Fibroblast of skin of scalp (primary cell): Measurements from ENCODE around the gene KRTAP10-3.

Experiments used
- DNase-seq: peaks from one replicate; pipeline ENCODE4 v3.0.0-alpha.2; 2013

The KRTAP10-3 gene

DNA sequence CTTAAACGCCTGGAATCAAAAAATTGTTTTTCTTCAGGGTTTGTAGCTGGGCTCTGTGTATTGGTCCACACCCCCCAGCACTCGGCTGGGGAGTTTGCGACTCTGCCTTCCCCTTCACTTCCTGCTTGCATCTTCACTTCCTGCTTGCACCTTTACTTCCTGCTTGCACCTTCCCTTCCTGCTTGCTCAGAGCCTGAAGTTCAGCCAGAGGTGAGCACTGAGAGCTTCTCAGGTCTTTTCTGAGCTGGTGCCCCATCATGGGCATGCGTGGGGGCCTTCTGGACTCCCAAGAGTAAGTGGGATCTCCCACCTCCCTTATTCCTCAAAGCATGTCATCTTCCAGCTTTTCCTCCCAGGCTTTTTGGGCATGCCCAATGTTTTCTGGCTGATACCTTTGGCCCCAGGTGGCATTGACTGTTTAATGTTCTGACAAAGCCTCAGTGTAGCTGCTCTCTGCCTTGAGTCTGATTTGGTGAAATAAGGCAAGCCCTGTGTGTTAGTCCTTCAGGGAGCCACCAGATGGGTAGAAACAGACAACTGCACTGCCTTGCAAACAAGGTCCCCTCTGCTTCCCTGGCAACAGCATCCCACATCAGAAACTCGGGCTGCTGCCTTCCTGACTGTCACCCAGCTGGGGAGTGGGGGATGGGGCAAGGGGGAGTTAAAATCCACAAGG, 10.8 kb downstream of the KRTAP10-3 start:
- DNase-seq = no peak

DNA sequence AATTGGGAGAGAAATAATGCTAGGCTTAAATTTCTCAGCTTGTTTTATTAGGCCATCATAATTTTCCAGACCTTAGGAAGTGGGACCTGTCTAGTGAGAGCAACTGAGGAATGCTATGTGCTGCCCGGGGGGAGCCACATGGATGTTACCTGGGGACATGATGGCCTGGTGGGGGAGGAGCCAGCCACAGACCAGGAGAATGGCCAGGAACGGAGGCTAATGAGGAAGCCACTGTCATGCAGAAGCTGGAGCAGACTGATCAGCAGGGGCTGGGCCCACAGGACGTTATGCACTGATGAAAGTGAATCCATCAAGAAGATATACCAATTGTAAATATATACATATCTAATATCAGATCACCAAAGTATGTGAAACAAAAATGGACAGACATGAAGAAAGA, 14.0 kb downstream of the KRTAP10-3 start:
- no peak for DNase-seq

DNA sequence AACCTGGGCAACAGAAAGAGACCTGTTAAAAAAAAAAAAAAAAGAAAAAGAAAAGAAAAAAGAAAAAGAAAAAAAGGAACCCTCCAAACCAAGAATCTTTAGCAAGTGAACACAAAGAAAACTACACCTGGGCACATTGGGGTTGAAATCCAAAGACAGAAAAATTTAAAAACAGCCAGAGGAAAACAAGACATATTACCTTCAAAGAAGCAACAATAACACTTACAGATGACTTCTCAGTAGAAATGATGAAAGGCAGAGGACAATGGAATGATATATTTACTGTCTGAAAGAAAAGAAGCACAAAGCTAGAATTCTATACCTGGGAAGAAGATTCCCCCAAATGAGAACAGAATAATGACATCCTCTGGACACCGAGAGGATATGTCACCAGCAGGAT, 15.9 kb downstream of the KRTAP10-3 start:
- no peak for DNase-seq

DNA sequence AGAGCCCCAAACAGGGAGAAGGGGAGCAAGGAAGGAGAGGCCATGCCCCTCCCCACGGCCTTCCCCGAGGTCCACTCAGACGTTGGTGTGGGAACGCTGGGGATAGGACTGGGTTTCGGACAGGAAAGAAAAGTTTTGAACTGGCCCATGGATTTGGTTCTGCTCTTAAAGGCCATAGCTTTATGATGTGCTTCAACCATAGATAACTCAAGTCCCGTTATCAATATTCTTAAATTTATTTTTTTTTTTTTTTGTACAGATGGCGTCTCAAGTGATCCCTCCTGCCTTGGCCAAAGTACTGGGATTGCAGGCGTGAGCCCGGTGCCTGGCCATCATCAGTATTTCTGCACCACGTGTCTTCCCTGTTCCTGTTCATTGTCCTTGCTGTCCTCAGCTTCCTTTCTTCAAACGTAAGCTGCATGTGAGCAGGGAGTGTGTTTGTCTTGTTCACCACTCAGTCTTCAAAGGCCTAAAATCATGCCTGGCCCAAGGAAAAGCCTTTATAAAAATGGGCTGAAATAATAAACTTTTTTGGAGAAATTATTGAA, 17.8 kb downstream of the KRTAP10-3 start:
- no peak for DNase-seq

DNA sequence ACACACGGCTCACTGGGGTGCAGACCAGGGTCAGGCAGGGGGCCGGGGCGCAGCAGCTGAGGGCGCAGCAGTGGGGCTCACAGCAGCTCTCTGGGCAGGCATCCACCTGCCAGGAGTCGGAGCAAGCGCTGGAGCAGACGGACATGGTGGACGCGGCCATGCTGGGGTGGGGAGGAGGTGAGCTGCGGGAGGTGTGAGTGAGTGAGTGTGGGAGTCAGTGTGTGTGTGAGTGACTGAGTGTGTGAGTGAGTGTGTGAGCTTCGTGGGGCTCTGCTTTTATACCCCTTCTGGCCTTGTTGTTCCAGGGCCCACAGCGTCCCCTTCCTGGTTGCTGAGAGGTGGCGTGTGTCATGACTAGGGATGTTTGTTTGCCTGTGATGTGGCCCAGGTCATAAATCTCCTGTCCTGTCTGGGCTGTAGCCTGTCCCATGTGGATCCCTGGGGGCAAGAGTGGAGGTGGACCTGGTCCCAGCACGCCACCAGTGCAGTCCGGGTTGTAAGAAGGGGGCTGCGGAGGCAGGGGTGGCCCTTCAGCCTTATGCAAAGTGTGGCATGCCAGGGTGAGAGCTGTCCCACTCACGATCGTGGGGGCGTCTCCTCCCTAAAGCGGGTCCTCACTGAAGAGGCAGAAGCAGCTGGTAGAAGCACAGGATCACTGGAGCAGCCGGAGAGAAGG, 18.5 kb downstream of the KRTAP10-3 start, which contains the start of gene KRTAP10-1:
Gene KRTAP10-1 (minus strand): TSS at position 205 of the 676 bp plus-strand sequence. CDS start 45 bp downstream, at position 160.
- DNase-seq = no peak

DNA sequence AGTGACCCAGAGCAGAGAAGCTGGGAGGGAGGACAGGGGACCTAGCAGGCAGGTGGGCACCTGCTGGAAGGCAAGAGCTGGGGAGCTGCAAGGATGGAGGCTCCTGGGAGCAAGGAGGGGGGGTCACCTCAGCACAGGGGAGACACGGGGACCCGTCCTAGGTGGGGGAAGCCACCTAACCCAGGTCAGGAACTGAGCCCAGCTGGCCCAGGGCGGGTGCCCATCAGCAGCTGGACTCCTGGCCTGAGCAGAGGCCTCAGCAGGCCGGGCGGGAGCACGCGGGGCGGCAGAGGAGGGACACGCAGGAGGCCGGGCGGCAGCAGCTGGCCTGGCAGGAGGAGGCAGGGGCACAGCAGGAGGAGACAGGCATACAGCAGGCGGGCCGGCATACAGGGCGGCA, 19.5 kb downstream of the KRTAP10-3 start:
- no peak for DNase-seq

DNA sequence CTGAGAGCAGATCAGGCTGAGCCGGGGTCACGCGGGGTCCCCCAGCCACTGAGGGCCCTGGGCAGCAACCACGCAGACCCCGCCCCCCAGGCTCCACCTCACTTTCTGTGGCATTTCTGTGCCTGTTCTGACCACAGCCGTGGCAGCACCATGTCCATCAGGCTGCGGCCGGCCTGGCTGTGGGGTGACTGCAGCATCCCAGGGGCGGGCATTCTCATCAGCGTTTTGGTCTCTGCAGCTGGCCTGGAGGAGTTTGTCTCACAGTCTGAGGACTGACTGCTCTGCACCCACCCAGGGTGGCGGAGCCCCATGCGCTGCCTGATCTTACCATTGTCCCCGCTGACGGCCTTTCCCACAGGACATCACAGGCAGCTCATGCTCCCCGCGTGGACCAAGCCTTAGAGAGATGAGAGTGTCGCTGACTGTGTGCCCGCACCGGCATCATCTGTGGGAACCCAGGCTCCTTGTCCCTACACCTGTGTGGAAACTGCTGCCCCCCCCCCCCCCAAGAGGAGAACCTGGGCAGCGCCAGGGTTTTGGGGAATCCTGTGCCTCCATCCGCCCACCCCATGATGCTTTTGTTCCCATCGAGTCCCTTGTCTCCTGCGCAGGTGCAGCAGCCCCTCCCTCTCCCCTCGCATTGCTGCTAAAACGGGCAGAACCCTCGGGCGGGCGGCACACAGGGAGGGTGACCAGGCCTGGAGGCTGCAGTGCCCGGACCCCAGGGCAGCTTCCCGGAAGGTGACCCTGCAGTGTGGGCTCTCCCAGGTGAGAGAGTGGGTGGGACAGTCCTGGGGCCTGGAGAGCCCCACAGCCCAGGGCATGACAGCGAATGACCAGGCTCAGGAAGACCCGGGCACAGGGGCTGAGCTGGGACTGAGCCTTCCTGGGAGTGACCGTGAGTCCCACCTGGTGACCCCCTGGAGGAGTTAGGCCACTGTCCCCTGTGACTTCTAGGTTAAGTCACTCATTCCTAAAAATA, 20.4 kb downstream of the KRTAP10-3 start:
- DNase-seq = no peak

DNA sequence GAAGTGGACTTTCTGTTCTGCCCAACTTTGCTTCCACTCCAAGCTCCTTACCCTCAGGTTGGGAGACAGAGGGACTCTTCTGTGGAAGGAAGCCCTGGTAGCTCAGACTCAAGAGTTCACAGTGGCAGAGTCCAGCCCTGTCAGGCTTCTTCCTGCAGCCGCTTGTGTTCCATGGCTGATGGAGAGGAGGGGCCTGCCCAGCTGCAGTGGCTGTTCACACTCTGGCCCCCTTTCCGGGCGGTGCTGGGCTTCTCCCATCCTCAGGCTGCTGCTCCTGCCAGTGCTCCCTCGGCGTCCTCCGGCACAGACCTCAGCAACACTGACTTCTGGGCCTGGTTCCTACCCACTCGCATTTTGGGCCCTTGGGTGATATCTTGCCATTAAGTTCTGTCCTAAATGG, 22.6 kb downstream of the KRTAP10-3 start:
- no peak for DNase-seq

DNA sequence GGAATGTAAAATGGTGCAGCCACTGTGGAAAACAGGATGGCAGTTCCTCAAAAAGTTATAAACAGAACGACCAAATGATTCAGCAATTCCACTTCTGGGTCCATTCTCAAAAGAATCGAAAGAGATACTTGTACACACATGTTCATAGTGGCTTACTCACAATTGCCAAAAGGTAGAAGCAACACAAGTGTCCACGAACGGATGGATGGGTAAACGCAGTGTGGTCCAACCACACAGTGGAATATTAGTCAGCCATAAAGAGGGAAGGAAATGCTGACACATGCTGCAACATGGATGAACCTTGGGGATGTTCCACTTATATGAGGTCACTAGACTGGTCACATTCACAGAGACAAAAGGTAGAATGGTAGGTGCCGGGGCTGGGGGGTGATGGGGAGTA, 23.9 kb downstream of the KRTAP10-3 start:
- no peak for DNase-seq

DNA sequence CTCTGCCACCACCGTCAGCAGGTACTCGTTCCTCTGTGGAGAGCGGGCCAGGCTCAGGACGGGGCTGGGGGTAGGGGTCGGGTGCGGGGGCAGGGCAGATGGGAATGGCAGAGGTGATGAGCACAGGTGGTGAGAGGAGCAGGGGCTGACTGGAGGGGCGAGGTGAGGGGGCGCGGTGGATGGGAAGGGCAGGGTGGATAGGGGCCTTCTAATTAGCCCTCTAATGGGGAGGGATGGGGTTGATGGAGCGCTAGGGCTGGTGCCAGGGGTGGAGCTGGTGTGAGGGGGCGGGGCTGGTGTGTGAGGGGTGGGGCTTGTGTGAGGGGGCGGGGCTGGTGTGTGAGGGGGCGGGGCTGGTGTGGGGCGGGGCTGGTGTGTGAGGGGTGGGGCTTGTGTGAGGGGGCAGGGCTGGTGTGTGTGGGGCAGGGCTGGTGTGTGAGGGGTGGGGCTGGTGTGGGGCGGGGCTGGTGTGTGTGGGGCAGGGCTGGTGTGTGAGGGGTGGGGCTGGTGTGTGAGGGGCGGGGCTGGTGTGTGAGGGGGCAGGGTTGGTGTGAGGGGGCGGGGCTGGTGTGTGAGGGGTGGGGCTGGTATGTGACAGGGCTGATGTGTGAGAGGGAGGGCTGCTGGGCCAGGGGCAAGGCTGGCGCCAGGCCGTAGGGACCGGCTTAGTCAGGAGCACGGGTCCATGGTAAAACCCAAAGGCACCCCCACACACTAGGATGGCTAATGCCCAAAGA, 24.5 kb downstream of the KRTAP10-3 start:
- no peak for DNase-seq

DNA sequence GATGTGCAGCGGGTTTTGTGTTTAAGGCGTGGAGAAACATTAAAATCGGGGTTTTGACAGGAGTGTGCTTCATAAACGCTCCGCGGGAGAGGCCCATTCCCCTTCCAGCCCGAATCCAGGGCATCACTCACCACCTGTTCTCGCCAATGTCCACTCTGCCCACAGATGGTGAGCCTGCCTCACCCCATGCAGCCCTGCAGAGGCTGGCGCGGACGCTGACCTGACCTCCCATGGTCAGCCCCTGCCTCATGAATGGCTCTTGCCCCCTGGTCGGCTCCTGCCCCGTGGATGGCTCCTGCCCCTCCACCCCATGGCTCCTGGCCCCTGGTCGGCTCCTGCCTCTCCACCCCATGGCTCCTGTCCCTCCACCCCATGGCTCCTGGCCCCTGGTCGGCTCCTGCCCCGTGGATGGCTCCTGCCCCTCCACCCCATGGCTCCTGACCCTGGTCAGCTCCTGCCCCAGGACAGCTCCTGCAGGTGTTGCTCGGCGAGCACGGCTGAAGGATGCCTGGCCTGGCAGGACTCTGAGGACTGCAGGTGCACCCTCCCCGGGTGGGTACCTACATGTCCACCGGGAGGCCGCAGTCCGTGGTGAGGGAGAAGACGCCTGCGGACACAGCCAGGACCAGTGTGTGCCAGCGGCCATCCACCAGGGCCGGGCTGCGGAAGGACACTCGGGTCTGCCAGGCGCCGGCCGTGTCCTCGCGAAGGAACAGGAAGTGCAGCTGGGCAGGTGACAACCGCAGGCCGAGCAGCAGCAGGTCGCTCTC, 25.3 kb downstream of the KRTAP10-3 start:
- no peak for DNase-seq

DNA sequence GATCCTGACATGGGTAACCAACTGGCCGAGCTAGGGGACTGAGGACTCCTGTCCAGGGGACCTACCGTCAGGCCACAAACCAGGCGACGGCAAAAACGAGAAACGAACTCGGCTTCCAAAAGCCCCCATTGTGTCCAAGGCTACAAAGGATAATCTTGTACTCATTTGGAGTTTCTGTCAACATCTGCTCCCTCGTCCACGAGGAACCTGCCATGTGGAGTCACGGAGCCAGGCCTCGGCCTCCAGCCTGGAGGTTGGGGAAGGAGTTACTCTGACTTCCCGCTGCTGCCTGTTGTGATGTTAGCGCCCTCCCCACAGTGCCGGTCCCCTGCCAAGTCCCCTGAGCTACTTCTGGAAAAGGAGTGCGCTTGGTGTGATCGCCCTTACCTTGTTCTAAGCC, 25.9 kb downstream of the KRTAP10-3 start:
- no peak for DNase-seq

DNA sequence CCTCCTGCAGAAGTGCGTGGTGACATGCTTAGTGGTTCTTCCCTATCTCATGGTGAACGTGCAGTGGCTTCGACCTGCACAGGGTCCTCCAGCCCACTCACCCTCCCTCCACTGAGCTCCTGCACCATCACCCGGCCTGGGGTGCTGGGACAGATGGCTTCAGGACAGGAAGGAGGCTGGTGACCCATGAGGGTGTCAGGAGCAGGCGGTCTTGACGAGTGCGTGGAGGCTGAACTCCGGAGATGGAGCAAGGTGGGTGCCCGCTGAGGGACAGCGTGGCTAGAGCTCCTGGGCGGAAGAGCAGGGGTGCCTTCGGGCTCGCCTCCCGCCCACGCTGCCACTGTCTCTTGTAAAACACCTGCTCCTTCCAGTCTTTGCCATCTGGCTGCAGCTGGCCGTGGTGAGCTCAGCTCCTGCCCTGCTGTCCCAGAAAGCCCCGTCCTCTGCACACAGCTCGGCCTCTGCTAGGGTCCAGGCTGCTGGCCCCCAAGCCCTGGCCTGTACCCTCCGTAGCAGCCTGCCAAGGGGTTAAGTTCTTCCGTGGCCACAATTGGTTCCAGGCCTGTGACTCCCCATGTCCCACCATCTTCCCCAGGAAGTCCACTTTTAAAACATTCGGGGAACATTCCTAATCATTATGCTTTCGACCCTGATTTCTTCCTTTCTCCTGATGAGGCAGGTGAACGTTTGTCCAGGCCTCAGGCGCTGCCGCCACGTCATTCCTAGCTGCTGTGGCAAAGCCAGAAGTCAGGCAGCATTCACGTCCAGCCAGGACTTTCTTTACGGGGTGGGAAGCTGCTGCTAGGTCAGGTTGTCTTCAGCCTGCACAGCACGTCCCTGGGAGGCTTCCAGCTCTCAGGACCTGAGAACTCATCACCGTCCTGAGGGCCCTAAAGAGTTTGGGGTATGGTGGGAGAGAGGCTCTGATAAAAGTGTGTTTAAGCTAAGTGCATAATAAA, 26.7 kb downstream of the KRTAP10-3 start:
- no peak for DNase-seq

DNA sequence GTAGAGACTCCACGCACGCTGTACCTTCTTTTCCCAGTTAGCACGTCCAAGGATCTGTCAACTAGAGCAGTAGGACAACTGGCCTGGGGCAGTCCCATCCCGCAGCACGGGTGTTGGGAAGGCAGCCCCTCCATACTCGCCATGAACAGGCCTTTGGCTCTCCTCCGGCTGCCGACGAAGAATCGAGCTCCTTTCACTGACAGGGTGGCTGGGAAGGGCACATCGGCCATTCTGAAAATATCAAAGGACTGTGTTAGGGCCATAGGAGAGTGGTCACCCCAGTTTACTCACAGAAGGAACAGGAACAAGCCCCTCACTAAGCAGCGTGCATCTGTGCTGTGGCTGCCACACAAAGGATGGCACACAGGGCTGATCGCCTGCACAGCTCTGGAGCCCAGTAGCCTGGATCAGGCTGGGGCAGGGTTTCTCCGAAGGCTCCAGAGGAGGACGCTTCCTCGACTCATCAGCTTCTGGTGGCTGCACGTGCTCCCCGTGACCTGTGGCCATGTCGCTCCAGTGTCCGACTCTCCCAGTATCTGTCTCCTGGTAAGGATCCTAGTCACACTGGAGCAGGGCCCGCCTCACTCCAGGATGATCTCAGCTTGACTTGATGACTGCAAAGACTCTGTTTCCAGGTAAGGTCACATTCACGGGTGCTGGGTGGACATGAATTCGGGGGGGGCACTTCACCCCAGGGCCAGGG, 27.5 kb downstream of the KRTAP10-3 start:
- DNase-seq = no peak

DNA sequence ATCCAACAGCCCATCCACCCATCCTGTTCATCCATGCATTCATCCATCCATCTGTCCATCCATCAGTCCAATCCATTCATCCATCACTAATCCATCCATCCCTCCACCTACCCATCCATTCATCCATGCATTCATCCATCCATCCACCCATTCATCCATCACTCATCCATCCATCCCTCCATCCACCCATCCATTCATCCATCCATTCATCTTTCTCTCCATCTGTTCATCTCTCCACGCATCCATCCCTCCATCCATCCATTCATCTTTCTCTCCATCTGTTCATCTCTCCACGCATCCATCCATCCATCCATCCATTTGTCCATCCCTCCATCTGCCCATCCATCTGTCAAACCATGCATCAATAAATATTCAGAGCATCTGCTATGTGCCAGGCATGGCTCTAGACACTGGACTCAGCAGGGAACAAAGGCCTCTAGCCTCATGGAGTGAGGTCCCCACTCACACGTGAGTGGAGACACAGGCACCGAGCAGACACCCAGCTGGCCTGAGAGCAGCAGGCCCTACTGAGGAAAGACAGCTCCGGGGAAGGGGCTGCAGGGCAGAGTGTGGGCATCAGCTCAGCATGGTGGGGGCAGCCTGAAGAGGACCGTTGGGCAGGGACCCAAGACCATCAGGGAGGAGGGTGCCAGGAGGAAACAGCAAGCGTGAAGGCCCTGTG, 28.2 kb downstream of the KRTAP10-3 start:
- no peak for DNase-seq

DNA sequence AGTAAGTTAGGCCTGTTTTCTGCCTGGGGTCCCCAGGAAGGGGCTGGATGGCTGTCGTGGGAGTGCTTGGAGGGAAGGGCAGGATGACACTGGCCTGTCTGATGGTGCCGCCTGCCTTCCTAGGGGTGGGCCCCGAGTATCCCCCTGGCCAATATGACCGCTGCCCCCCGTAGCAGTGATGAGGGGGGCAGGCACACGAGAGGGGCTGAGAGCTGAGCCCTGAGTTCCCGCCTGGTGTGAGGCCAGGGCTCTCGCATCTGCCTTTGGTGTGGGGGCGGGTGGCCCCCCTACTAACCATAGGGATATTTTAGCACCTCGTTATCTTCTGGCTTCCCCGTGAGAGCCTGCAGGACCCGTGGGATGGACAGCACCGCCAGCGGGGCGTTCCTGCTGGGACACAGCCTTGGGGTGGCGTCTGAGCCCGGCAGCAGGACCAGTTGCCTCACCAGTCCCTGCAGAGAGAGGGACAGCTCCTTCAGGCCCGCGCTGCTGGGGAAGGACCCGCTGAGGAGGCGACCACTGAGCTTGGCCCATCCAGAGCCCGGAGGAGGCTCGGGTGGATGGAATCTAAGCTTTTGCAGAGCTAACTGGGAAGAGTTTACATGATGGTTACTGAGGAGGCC, 29.0 kb downstream of the KRTAP10-3 start:
- DNase-seq = no peak

DNA sequence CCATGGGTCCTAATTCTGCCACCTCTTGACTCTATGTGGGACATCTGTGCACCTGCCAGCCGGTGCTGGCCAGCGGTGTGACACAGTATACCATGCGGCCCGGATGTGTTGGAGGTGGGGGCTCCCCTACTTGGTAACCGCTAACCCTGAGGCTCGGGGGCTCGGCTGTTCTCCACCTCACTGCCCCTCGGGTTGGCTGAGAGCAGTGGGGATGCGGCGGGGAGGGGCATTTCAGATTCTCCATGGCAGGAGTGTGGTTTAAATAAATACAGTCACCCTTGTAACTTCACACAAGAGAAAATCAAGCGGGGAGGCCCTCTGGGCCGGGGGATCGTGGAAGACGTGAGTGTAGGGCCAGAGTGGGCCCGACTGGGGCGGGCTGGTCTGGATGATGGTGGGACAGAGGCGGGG, 29.6 kb downstream of the KRTAP10-3 start:
- no peak for DNase-seq

DNA sequence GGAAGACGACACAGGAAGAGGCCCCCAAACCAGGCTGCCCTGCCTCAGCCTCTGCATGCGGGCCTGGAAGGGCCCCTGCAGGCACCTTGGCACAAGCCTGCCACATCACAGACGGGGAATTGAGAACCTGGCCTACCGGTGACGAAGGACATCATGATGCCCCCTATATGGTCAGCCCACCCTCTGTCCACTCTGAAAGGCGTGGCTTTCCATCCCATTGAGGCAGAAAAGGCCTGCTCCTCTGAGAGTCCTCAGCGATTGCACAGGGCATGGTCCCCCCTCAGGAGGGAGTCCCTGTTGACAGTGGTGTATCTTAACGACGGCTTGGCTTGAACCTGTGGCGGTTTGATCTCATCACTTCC, 30.0 kb downstream of the KRTAP10-3 start:
- no peak for DNase-seq
